Measurements from ENCODE around the gene BCAS3. TPM values are rescaled to one million over a fixed set of nuclear protein-coding genes. Genes with fewer than 3 reads are reported as not detected.

BCAS3 gene
- total RNA-seq, 4 donors from 2014 or later = 21.7 to 42.2 (median 23.0) TPM

DNA sequence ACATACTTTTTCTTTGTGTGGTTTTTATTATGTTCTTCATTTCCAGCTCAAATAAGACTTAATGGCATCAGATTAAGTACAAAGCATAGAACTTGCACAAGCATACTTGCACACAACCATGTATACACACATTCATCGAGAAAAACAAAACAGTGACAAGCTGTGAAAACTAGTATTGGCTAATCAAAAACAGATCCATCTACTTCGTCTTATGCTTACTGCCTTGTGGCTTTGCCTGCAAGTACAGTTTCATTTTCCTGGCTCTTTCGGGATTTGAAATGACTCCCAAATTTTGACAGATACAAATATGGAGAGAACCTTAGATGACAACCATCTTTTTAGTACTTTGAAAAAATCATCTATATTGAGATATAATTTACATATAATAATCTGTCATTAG lies 338.3 kb downstream of the BCAS3 start:
- TF ChIP-seq, protein P1, sequence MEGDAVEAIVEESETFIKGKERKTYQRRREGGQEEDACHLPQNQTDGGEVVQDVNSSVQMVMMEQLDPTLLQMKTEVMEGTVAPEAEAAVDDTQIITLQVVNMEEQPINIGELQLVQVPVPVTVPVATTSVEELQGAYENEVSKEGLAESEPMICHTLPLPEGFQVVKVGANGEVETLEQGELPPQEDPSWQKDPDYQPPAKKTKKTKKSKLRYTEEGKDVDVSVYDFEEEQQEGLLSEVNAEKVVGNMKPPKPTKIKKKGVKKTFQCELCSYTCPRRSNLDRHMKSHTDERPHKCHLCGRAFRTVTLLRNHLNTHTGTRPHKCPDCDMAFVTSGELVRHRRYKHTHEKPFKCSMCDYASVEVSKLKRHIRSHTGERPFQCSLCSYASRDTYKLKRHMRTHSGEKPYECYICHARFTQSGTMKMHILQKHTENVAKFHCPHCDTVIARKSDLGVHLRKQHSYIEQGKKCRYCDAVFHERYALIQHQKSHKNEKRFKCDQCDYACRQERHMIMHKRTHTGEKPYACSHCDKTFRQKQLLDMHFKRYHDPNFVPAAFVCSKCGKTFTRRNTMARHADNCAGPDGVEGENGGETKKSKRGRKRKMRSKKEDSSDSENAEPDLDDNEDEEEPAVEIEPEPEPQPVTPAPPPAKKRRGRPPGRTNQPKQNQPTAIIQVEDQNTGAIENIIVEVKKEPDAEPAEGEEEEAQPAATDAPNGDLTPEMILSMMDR (IDR thresholded peaks at IDR 0.05; ENCODE audit: low read depth) = no peak

DNA sequence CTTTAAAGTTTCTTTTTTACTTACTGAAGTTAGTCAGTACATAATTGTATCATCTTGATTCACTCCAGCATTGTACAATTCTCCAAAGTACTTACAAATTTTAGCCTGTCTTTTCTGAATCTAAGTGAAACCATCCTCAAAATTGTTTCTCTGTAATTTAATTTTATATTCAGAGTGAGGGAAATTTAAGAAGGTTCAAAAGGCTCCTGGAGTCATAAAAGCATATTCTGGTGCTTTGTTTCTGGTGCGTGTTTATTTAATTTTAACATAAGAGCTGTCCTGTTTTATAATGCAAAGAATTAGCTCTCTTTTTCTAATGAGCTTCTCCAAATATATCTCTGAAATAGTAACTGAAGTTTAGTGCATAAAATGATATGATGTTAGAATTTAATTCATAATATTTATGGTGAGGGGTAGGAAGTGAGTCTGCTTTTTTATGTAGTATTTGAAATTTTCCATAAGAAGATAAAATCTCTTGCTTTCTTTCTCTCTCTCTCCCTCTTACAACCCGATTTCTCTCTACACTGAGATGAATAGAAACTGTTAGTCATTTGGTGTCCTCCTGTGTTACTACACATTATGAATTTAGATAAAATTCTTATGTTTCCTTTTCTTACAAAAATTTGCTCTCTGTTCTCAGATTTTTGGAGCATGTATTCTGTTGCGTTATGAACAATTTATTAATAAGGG lies 339.8 kb downstream of the BCAS3 start:
- TF ChIP-seq, protein P1 (IDR thresholded peaks at IDR 0.05; ENCODE audit: low read depth) = no peak

- TF ChIP-seq, protein P1 (IDR thresholded peaks at IDR 0.05; ENCODE audit: low read depth) = no peak
Observed at GRCh38 chr17:61018938-61019337, 341.3 kb downstream of the BCAS3 start.

DNA sequence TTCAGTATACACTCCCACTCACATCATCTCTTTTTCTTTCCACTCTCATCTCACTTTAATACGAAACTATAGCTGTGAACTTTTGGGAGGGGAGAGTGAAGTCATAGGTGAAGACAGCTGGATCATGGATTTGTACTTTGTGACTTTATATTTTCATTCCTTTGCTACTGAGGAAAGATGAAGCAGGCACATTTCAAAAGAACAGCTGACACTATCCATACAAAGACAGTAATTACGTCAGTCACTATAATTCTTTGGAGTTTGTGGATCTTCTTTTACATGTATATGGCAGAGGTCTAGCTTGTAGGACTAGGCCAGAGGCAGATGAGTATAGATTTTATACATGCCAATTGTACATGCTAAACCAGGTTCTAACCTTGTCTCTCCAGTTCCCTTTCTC lies 346.3 kb downstream of the BCAS3 start:
- TF ChIP-seq, protein P1 (IDR thresholded peaks at IDR 0.05; ENCODE audit: low read depth) = no peak

- TF ChIP-seq, protein P1 (IDR thresholded peaks at IDR 0.05; ENCODE audit: low read depth) = no peak
Observed at GRCh38 chr17:61026818-61027217, 349.2 kb downstream of the BCAS3 start.

DNA sequence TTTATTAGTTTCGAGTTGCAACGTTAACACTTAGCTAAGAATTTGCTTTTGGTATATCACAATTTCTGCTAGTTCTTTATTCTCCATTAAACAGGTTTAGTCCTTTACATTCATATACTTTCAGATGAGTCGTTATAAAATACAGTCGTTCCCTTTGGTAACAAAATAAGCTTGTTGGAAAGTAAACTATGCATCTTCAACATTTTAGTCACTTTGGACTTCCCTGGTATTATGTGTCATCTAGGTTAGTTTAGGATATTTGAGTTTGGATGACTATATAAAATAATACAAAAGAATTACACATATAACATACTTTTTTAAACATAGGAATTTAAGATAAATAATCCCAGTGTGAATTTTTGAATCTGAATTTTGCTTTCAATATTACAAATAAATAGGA lies 351.5 kb downstream of the BCAS3 start:
- TF ChIP-seq, protein P1 (IDR thresholded peaks at IDR 0.05; ENCODE audit: low read depth) = no peak

GRCh38 chr17:61040666-61041065 lies 363.0 kb downstream of the BCAS3 start:
- TF ChIP-seq, protein P1 (IDR thresholded peaks at IDR 0.05; ENCODE audit: low read depth) = no peak
